GM12864 (cell line): Measurements from ENCODE around the gene OR9Q1.

ENCODE experiments used
- DNase-seq: peaks from one replicate; pipeline ENCODE4 v3.0.0-alpha.2; 2011; ENCODE audit warnings: low read depth
- H3K4me3 ChIP-seq: 2 replicates; pipeline ENCODE4 v1.5.1; 2011; ENCODE audit warnings: mild to moderate bottlenecking, low read depth, low read length, control low read depth
- CTCF ChIP-seq: IDR thresholded peaks from 2 replicates; pipeline ENCODE4 v1.5.1; 2011; ENCODE audit warnings: low read depth, mild to moderate bottlenecking, moderate library complexity, low read length, control low read depth, inconsistent platforms; ENCODE audit errors: missing control alignments

OR9Q1 gene

DNA sequence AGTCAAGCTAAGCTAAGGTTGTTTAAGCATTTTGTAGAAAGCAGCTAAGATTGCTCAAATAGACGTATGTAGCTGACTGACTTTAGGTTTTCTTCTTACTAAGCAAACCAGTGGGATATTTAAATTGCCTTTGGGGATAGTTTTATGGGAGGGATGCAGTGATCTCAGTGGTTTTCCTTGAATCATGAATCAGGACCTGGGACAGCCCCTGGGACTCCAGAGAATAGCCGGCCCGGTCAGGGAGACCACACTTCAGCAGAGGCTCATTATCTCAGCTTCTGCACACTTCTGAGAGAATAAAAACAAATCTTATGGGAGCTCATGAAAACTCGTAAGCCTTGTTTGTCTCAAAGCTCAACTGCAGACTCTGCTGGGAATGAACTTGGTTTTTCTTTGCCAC lies 101.8 kb downstream of the OR9Q1 start, which contains the start of gene OR9I1:
Gene OR9I1, minus strand, starts transcription at position 62 of the 400 bp plus-strand sequence. CDS start 6,086 bp downstream, outside the sequence.
- DNase-seq = no peak
- TF ChIP-seq CTCF = no peak

GRCh38 chr11:58127350-58127749 lies 103.7 kb downstream of the OR9Q1 start:
- no peak overlapping the region for H3K4me3 ChIP-seq
- no peak for DNase-seq
- no peak for TF ChIP-seq CTCF

More for the DNA sequence above, 101.8 kb downstream of the OR9Q1 start, which contains the start of gene OR9I1:
- H3K4me3 ChIP-seq = no peak within 1 kb of the TSS

- no peak for DNase-seq
- no peak for TF ChIP-seq CTCF
- H3K4me3 ChIP-seq = no peak overlapping the region
Measured at GRCh38 chr11:58133309-58134076, 109.8 kb downstream of the OR9Q1 start.

DNA sequence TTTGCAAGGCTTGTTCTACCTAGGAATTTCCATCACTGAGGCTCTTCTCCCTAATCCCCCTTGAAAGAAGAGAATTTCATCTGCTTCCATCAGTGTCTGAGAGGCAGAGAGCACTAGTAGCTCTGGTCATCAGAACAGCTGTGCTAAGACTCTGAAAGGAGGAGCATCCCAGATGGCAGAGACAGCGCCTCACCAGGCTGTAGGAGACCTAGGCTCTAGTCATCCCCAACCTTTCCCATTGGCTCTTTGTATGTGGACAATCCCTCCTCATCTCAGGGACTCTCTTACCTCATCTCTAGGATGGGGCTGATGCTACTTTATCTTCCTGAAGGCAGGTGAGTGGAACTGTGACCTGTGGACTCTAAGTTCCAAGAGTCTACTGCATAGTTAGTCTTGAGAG lies 110.5 kb downstream of the OR9Q1 start:
- no peak for TF ChIP-seq CTCF
- no peak for DNase-seq
- H3K4me3 ChIP-seq = no peak overlapping the region

- DNase-seq = no peak
- no peak for TF ChIP-seq CTCF
Measured at GRCh38 chr11:58135171-58135570, 111.5 kb downstream of the OR9Q1 start.

GRCh38 chr11:58142761-58143160 lies 119.1 kb downstream of the OR9Q1 start:
- no peak overlapping the region for H3K4me3 ChIP-seq
- no peak for DNase-seq
- no peak for TF ChIP-seq CTCF

More at GRCh38 chr11:58135171-58135570, 111.5 kb downstream of the OR9Q1 start:
- no peak overlapping the region for H3K4me3 ChIP-seq

DNA sequence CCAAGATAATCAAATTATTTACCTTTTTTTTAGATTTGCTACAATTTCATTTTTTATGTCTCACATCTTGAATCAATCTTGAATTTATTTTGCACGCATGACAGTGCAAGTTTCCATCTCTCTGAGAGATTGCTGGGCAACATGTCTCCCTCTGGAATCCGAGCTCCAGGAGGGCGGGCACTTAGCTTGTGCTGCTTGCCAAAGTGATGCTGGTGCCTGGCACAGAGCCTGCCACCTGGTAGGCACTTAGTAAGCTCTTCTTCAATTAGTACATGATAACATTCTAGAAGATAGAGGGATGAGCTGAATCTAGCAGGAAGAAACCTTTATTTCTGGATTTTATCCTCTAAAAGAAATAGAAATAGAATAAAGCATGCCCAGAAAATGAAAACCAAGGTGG lies 129.1 kb downstream of the OR9Q1 start:
- no peak for DNase-seq
- no peak for TF ChIP-seq CTCF
- no peak overlapping the region for H3K4me3 ChIP-seq
